ENCODE measurements around the gene TDP1.
"Not testable (repeated sequence)": the region's sequence is repeated elsewhere in the genome, so short reads cannot be mapped to it uniquely, and the experiment has no call there.

TDP1 gene

GRCh38 chr14:89992273-89992672 lies 36.5 kb downstream of the TDP1 start:
- no peak for DNase-seq

DNA sequence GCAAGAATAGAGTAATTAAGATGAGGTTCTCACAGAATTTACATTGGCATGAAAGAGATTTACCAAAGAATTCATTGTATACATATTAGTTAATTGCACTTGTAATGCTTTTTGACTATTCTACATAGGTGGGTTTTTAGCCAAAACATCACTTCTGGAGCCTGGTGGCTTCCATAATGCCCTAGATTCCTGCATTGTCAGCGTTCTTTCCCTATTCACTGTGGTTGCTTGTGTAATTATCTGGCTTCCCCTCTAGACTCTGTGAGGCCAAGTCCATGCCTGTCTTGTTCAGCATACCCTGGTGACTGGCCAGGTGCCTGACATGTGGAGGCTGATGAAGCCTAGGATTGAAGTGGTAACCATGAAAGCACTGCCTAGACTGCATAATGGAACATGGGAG lies 41.2 kb downstream of the TDP1 start:
- DNase-seq, result no peak

DNA sequence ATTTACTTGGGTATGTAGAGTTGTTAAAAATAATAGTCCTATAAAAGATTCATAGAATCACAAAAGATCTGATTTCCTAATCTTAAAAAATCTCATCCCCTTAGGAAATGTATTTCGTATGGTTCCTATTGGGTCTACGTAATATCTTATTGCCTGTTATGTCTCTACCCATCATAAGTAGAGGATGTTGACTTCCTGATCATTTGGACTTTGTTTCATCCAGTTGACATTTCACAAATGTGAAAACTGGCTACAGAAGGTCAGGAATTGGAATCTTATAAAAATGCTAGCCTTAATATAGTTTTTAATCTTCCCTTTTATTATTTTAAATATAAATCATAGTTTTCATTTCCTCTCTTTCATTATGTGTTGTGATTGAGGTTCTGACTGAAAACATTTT lies 45.2 kb downstream of the TDP1 start:
- DNase-seq, result no peak

DNA sequence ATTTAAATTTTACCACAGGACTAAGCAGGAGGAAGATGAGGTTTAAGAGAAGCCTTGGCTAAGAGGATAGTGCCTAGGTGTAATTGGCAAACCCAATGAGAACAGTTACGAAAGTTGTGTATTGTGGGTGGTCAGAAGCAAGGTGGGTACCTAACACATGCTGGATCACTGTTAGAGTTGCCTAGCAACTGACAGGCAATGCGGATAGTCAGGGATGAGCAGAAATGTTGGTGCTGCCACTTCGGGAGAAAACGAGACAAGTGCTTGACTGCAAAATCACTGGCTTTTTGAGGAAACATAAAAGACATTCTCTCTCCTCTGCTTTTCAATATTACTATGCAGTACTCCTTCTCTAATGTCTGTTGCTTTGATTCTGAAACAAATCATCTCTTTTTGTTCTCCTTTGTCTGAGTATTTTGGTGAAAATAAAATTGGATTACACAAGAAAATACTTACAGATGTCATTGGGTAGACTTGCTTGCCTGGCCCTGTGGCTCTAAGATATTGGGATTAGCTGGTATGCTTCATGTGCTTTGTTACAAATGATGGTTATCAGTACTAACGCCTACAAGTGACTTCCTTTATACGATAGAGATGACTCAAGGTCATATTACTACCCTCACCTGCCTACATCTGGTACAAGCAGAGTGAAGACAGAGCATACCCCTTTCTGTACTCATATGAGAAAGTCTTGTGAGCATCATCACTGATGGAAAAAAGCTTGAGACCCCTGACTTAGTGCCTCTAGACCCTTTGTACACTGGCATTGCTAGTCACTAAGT lies 48.0 kb downstream of the TDP1 start:
- DNase-seq, result no peak

GRCh38 chr14:90005441-90005840 lies 49.7 kb downstream of the TDP1 start:
- no peak for DNase-seq

DNA sequence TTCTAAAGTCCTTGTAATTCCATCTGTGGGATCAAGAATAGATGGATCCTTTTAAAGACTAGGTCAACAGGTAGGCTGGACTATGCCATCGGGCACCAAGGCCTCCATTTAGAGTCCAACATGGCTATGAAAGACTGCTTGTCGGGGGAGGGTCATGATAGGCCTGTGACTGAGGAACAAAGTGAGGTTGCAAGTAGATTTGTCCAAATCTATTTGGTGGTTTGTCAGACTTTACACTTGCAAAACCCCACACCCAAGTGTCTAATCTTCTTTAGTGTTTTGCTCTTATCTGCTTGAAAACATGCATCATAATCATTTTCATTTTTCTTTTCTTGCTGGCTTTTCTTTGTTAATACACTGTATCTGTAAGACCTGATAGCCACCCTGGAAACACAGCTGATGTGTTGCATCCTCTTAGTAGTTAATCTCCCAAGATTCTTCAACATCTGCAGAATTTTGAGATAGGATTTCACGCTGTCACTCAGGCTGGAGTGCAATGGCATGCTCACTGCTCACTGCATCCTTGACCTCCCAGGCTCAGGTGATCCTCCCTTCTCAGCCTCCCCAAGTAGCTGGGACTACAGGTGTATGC lies 50.3 kb downstream of the TDP1 start:
- DNase-seq, result no peak

GRCh38 chr14:90017371-90017770 lies 61.6 kb downstream of the TDP1 start:
- DNase-seq, result no peak

DNA sequence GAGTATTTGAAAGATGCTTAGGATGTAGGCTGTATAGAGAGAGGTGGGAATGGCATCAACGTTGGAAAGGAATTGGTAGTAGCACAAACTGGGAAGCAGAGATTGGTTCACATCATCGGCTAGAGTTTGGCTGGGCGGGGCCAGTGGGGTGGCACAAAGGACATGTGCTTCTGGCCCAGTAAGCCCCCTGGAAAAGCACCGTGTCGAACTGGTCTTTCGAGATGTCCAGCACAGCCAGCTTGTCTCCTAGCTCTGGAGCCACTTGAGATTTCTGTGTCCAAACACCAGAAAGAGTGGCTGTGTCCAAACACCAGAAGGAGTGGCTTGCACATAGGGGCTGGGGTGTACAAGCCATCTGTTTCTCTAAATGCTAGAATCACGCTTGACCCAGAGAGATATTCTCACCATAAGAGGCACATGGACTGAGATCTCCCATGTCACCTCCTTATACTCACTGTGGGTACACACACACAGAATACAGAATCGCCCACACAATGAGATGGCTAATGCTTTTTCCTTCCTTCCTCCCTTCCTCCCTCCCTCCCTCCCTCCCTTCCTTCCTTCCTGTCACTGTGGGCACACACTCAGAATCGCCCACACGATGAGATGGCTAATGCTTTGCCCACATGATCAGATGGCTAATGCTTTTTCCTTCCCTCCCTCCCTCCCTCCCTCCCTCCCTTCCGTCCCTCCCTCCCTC lies 64.2 kb downstream of the TDP1 start:
- no peak for DNase-seq

- DNase-seq, result no peak
These were observed 67.6 kb downstream of the TDP1 start for GRCh38 chr14:90023176-90023896.

DNA sequence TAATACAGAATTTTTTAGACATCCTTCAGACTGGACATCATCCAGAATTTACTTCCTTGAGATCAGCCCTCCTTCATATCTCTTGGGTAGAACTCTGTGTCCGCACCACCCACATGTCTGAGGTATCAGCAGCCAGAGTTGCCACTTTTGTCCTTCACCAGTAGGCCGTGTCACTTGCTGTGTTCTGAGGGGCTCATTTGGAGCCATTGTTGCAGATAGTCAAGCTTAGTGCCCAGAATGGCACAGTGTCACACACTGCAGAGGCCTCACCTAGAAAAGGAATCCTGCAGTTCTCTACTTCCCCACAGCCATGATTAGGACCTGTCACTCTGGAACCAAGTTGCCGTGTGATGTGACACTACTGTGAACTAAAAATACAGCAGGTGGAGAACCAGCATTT lies 69.2 kb downstream of the TDP1 start:
- DNase-seq, result no peak

DNA sequence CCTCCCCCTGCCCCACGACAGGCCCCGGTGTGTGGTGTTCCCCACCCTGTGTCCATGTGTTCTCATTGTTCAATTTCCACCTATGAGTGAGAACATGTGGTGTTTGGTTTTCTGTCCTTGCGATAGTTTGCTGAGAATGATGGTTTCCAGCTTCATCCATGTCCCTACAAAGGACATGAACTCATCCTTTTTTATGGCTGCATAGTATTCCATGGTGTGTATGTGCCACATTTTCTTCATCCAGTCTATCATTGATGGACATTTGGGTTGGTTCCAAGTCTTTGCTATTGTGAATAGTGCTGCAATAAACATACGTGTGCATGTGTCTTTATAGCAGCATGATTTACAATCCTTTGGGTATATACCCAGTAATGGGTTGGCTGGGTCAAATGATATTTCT lies 70.9 kb downstream of the TDP1 start:
- not testable (repeated sequence) for DNase-seq

DNA sequence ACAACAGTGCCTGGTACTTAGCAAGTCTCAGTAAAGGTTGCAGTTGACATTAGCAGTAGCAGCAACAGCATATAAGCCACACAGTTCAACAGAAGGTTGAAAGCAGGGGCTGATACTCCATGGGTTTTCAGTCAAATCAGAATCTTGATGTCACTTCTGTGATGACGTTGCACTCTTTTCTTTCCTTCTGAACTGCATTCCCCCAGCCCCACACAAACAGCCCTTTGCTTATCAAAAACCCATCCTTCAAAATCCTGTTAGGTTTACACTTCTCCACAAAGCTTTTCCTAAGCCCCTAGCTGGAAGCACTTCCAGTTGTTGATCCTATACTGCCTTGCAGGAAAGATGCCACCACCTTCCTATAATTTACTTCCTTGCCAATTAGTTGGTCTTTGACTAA lies 72.1 kb downstream of the TDP1 start:
- no peak for DNase-seq

GRCh38 chr14:90034156-90034555 lies 78.4 kb downstream of the TDP1 start:
- no peak for DNase-seq

- no peak for DNase-seq
These were observed 79.3 kb downstream of the TDP1 start for GRCh38 chr14:90034835-90035525.

DNA sequence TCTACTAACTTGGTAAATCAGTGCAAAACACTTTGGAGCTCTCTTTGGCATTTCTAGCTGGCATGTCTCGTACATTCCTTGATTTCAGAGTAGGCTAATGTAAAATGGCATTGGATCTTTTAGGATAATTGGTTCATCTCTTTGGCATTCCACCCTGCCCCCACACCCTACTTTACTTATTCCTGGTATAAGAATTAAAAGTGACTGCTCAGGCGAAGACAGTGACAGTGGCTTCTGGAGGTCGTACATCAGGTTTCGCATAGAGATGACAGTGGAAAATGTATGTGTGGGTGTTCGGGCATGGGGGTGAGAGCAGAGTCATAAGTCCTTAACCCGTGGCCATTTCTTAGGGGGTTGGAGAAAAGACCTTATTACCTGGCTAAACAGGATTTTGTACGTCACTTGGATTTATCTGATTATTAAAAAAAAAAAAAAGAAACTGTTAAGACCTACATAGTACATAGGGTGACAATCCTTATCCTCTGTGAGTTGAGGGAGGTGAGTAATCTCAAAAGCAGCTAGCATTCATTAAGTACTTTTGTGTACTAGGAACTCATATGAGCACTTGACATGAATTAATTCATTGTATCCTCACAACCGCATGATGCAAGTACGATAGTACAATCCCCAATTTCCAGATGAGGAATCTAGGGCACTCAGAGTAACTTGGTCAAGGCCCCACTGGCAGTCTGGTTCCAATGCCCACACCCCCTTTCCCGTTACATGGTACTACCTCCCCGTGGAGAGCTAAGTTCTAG lies 83.7 kb downstream of the TDP1 start:
- no peak for DNase-seq

DNA sequence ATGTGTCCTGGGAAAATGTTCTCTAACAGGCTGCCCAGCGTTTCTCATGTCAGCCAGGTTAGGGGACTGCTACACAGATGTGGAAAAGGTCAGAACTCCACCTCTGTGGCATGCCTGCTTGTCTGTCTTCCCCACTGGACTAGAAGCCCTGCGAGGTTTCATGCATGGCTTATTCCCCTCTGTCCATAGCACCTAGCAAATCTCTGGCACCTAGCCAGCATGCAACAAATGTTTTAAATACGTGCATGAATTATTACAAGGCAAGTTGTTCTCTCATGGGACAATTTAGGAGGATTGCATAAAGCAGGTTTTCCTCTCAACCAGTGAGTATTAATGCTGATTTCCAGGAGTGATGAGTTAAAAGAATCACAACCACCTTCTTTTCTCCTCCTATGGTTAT lies 84.7 kb downstream of the TDP1 start:
- no peak for DNase-seq

DNA sequence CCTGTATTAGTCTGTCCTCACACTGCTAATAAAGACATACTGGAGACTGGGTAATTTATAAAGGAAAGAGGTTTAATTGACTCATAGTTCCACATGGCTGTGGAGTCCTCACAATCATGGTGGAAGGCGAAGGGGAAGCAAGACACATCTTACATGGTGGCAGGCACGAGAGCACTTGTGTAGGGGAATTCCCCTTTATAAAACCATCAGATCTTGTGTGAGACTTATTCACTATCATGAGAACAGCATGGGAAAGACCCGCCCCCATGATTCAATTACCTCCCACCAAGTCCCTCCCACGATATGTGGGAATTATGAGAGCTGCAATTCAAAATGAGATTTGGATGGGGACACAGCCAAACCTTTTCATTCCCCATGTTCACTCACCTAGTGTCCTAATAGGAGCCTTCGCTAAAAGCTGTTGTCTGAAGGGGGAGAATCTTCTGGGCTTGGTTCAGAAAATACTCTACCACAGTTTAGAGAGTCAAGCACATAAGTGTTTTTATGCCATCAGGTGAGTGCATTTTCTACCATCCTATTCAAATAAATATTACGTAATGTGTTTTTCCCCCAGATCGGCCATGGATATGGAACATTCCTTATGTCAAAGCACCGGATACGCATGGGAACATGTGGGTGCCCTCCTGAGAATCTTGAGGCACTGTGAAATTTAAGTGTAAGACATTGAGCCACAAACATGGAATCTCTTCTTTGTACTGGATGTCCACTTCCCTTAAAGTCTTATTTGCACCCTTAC lies 86.9 kb downstream of the TDP1 start:
- no peak for DNase-seq

DNA sequence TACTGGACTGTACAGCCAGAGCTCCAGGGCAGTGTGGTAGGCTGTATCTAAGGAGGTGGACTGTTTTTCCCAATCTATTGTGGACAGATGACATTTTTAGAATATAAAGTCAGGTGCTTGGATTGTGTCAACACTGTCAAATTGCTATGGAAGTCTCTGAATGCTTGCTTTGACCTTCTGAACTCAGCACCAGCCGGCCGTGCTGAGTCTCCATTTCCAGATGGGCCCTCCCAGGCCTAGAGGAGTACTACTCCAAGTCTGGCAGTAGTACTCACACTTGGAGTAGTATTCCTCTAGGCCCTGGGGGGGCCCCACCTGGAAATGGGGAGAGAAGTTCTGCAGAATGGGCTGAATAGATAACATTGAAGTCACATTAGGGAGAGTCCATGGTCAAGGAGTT lies 89.9 kb downstream of the TDP1 start:
- no peak for DNase-seq

DNA sequence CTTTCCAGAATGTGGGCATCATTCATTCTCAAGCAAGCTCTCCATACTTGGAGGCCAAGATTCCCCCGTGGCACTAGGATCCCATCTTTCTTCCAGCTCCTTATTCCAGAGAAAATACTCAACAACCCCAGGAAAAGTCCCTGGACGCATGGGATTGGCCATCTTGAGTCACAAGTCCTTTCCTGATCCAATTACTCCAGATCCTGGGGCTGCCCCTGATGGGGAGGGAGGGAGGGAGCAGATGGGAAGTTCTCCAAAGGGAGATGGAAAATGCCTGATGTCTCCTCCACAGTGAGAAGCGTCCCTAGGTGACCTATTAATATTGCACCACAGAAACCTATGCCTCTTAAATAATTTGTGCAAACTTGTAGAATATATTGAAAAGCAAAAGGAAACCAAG lies 93.7 kb downstream of the TDP1 start:
- DNase-seq, result no peak

DNA sequence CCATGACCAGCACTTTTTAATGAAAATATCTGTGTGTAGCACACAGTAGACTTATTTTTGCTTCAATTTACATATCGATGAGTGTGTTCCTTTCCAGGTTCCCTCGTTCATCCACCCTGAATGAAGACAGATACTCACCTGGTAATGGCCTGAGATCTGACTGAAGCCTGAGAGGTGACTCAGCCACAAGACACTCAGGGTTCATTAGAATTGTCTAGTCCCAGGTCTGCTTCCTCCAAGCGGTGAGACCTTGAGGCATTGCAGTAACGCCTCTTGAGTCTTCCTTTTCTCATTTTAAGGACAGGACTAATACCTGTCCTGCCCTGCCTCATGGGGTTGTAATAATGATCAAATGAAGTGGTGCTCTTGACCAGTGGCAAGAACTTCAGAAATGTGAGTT lies 94.5 kb downstream of the TDP1 start:
- DNase-seq, result no peak

DNA sequence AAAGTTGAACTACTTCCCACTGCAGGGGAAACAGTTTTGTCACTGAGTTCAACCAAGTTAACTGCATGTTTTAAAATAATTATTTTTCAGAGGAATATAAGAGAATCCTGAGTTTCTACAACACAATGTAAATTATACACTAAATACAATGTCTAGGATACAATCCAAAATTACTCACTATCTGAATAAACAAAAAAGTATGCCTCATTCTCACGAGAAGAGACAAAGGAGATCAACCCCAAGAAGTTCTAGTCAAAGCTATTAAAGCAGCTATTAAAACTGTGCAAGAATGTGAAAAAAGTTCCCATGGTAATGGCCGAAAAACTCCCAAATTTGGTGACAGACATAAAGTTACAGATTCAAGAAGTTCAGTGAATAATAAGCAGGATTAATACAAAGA lies 97.3 kb downstream of the TDP1 start:
- DNase-seq, result no peak
